ENCODE data around the gene RPUSD1.

- TF ChIP-seq CTCF (IDR thresholded peaks at IDR 0.05; ENCODE audit: low read length) (no peak), EZH2 (IDR thresholded peaks at IDR 0.05; ENCODE audit: borderline replicate concordance, low read length) (no peak)
These were observed 34.2 kb upstream of the RPUSD1 start for GRCh38 chr16:822174-822908.

Data from OCI-LY1 (cell line).